SK-N-SH (cell line): ENCODE results near the gene SEC61A1. TPM values are rescaled to one million over a fixed set of nuclear protein-coding genes. Genes with fewer than 3 reads are reported as not detected.

Experiments used
- CTCF ChIA-PET: fragments of 300-600, 350-600 bp; formaldehyde crosslinking; extraction: SDS; loops from one replicate; lab custom pipeline; 2021; lab: Yijun Ruan, JAX
- POLR2A ChIA-PET: fragments of 350-600 bp; sonication (Branson Sonifier 250); formaldehyde crosslinking; extraction: SDS; loops from one replicate; lab custom pipeline; 2020; ENCODE audit warnings: antibody characterized with exemption, inconsistent platforms; lab: Yijun Ruan, JAX
- DNase-seq: peaks from one replicate; pipeline ENCODE4 v3.0.0; 2012
- H2AFZ ChIP-seq: fragments of 200-600 bp; sonication (generic); 2 replicates; pipeline ENCODE4 v1.8.1; 2016; ENCODE audit warnings: antibody characterized with exemption, mild to moderate bottlenecking, low read depth
- H3F3A ChIP-seq: fragments of 200-600 bp; sonication (generic); replicated peaks from 2 replicates; pipeline ENCODE3; 2016; ENCODE audit warnings: antibody characterized with exemption, mild to moderate bottlenecking; ENCODE audit not compliant: insufficient read depth
- H3K27ac ChIP-seq, 2 experiments: fragments of 200-500 bp in 1 of 2; fragments of 200-600 bp in 1 of 2; sonication (Bioruptor generic) in 1 of 2; sonication (generic), shearing (Covaris generic) in 1 of 2; 2 replicates each; pipeline versions ENCODE4 v1.5.1 to v1.6.1; 2014 to 2016; ENCODE audit warnings: low read depth in 2 of 2, inconsistent platforms in 1 of 2, low read length in 1 of 2, mild to moderate bottlenecking in 1 of 2, mixed read lengths in 1 of 2
- H3K27me3 ChIP-seq: fragments of 200-600 bp; sonication (generic), shearing (Covaris generic); 2 replicates; pipeline ENCODE4 v1.6.1; 2016; ENCODE audit warnings: mixed run types; ENCODE audit not compliant: insufficient read depth
- H3K36me3 ChIP-seq, 2 experiments: fragments of 200-500 bp in 1 of 2; fragments of 200-600 bp in 1 of 2; sonication (Bioruptor generic) in 1 of 2; sonication (generic) in 1 of 2; replicated peaks in 1 of 2; 2 replicates each; pipeline versions ENCODE3 to v1.5.1; 2014 to 2016; ENCODE audit warnings: low read length in 1 of 2, mild to moderate bottlenecking in 1 of 2; ENCODE audit not compliant: insufficient read depth in 2 of 2, control insufficient read depth in 1 of 2
- H3K4me1 ChIP-seq, 2 experiments: fragments of 200-500 bp in 1 of 2; fragments of 200-600 bp in 1 of 2; sonication (Bioruptor generic) in 1 of 2; sonication (generic), shearing (Covaris generic) in 1 of 2; 2 replicates each; pipeline versions ENCODE4 v1.5.1 to v1.6.1; 2014 to 2016; ENCODE audit warnings: low read depth in 1 of 2, low read length in 1 of 2, mixed run types in 1 of 2; ENCODE audit not compliant: insufficient read depth in 2 of 2, control insufficient read depth in 1 of 2
- H3K4me2 ChIP-seq: fragments of 200-600 bp; sonication (generic), shearing (Covaris generic); 2 replicates; pipeline ENCODE4 v1.6.1; 2017; ENCODE audit warnings: mixed run types
- H3K4me3 ChIP-seq, 2 experiments: fragments of 200-500 bp in 1 of 2; fragments of 200-600 bp in 1 of 2; sonication (Bioruptor generic) in 1 of 2; sonication (generic), shearing (Covaris generic) in 1 of 2; 2 replicates each; pipeline versions ENCODE4 v1.5.1 to v1.8.1; 2014 to 2016; ENCODE audit warnings: low read depth in 2 of 2, inconsistent platforms in 1 of 2, low read length in 1 of 2, mild to moderate bottlenecking in 1 of 2, mixed read lengths in 1 of 2, moderate library complexity in 1 of 2
- H3K79me2 ChIP-seq: fragments of 200-600 bp; sonication (generic); 2 replicates; pipeline ENCODE4 v1.8.1; 2017; ENCODE audit warnings: mild to moderate bottlenecking; ENCODE audit not compliant: insufficient read depth
- H3K9ac ChIP-seq: fragments of 200-600 bp; sonication (generic); 2 replicates; pipeline ENCODE4 v1.6.1; 2017; ENCODE audit warnings: mixed run types
- H3K9me2 ChIP-seq: fragments of 200-600 bp; sonication (generic); 2 replicates; pipeline ENCODE4 v1.6.1; 2017; ENCODE audit warnings: mixed run types
- H3K9me3 ChIP-seq: fragments of 200-600 bp; sonication (generic); 2 replicates; pipeline ENCODE4 v1.6.1; 2017; ENCODE audit warnings: mixed run types, mild to moderate bottlenecking, moderate library complexity
- H4K20me1 ChIP-seq: fragments of 200-600 bp; sonication (generic); 2 replicates; pipeline ENCODE4 v1.6.1; 2017; ENCODE audit warnings: mild to moderate bottlenecking, mixed run types; ENCODE audit not compliant: insufficient read depth
- EP300 ChIP-seq, 2 experiments: IDR thresholded peaks; 2 replicates each; pipeline versions ENCODE4 v1.4.0 to v1.6.1; 2012; ENCODE audit warnings: borderline replicate concordance in 1 of 2, low read depth in 1 of 2, low read length in 1 of 2
- FOSL2 ChIP-seq: IDR thresholded peaks from 2 replicates; pipeline ENCODE4 v1.4.0; 2012; ENCODE audit warnings: low read depth, mild to moderate bottlenecking, moderate library complexity, borderline replicate concordance
- FOXM1 ChIP-seq: IDR thresholded peaks from 2 replicates; pipeline ENCODE4 v1.4.0; 2012; ENCODE audit warnings: low read depth, mild to moderate bottlenecking
- GATA2 ChIP-seq: sonication (generic); formaldehyde crosslinking; IDR thresholded peaks from 2 replicates; pipeline ENCODE4 v1.5.0; 2020; ENCODE audit warnings: mild to moderate bottlenecking, missing genetic modification reagents
- JUND ChIP-seq: IDR thresholded peaks from 2 replicates; pipeline ENCODE4 v1.4.0; 2012
- MEF2A ChIP-seq: IDR thresholded peaks from 2 replicates; pipeline ENCODE4 v1.4.0; 2012; ENCODE audit warnings: low read depth, borderline replicate concordance
- MXI1 ChIP-seq: IDR thresholded peaks from 2 replicates; pipeline ENCODE4 v1.6.1; 2012; ENCODE audit warnings: mild to moderate bottlenecking, low read depth, low read length, improper control_type of control experiment
- RAD21 ChIP-seq: IDR thresholded peaks from 2 replicates; pipeline ENCODE4 v1.6.1; 2012; ENCODE audit warnings: mild to moderate bottlenecking, low read length
- RCOR1 ChIP-seq: fragments of 150-350 bp; IDR thresholded peaks from 2 replicates; pipeline ENCODE4 v1.6.1; 2017; ENCODE audit warnings: antibody characterized with exemption, low read length
- RXRA ChIP-seq: IDR thresholded peaks from 2 replicates; pipeline ENCODE4 v1.4.0; 2012; ENCODE audit warnings: low read depth, mild to moderate bottlenecking, borderline replicate concordance
- TAF1 ChIP-seq: IDR thresholded peaks from 2 replicates; pipeline ENCODE4 v1.6.1; 2012; ENCODE audit warnings: low read depth, mild to moderate bottlenecking, low read length, moderate library complexity, borderline replicate concordance
- TCF12 ChIP-seq: IDR thresholded peaks from 2 replicates; pipeline ENCODE4 v1.4.0; 2012
- TEAD4 ChIP-seq: IDR thresholded peaks from 2 replicates; pipeline ENCODE4 v1.4.0; 2012; ENCODE audit warnings: mild to moderate bottlenecking, borderline replicate concordance; ENCODE audit not compliant: insufficient read depth
- WGBS: methylation state at CpG from one replicate; pipeline ENCODE4 v1.1.6; 2017; ENCODE audit warnings: low lambda C conversion rate; 5-methylcytosine and 5-hydroxymethylcytosine counted together
- polyA plus RNA-seq, 3 experiments: library from polyadenylated mRNA; depleted of rRNA; stranded (reverse); fragments of >200 nt; gene quantifications; 2 replicates each; pipeline ENCODE4 v1.2.3, GENCODE V29; 2012
- TF ChIP-seq, protein P1 (sequence below): IDR thresholded peaks from 2 replicates; pipeline ENCODE4 v1.4.0; 2012; ENCODE audit warnings: low read depth
- TF ChIP-seq, protein P2 (sequence below): fragments of 200-600 bp; sonication (generic); IDR thresholded peaks from 2 replicates; pipeline ENCODE4 v1.6.1; 2017; ENCODE audit warnings: antibody characterized with exemption, mild to moderate bottlenecking, moderate library complexity
- TF ChIP-seq, protein P3 (sequence below): IDR thresholded peaks from 2 replicates; pipeline ENCODE4 v1.4.0; 2012; ENCODE audit warnings: low read depth, borderline replicate concordance
- TF ChIP-seq, protein P4 (sequence below): IDR thresholded peaks from 2 replicates; pipeline ENCODE4 v1.4.0; 2012; ENCODE audit warnings: low read depth, borderline replicate concordance
- TF ChIP-seq, protein P5 (sequence below): IDR thresholded peaks from 2 replicates; pipeline ENCODE4 v1.6.1; 2012; ENCODE audit warnings: mild to moderate bottlenecking, low read depth, low read length, moderate library complexity
- TF ChIP-seq, protein P6 (sequence below): fragments of 150-350 bp; IDR thresholded peaks from 2 replicates; pipeline ENCODE4 v1.6.1; 2017; ENCODE audit warnings: antibody characterized with exemption, low read length, low read depth, borderline replicate concordance

The SEC61A1 gene
- polyA plus RNA-seq, 1 of the 3 experiments (the other 2 are of a cell fraction): 153 TPM

DNA sequence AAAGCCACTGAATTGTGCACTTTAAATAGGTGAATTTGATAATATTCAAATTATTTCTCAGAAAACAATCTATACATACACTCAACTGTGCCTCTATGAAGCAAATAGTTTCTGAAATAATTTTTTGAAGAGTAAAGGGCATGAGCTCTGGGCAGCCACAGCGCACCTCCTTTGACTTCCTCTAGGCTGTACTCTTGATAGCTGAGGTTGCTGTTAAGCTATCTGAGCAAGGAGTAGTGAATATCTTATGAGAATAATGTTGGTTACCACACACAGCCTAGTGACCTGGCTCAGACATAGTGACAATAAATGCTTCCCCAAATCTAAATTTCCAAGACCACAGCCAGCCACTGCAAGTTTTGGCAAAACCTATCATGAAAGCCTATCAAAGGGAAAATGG is 11.6 kb upstream of the SEC61A1 start:
- Histone ChIP-seq H3K36me3 (no peaks in the 10 kb centered on the region), H3K27ac (no peak overlapping the region), H3F3A (peaks cover 3% of the 10 kb centered on the region), H4K20me1 (no peaks in the 10 kb centered on the region), H3K9ac (no peak overlapping the region), H3K4me2 (no peak overlapping the region), H3K9me2 (no peaks in the 10 kb centered on the region), H3K79me2 (no peaks in the 10 kb centered on the region), H3K9me3 (no peaks in the 10 kb centered on the region), H3K27me3 (no peaks in the 10 kb centered on the region), H2AFZ (no peak overlapping the region), H3K4me1 (no peaks in the 10 kb centered on the region), H3K4me3 (no peak overlapping the region)
- no peak for DNase-seq
- TF ChIP-seq GATA2: no peak
- no peak for TF ChIP-seq RAD21
- TF ChIP-seq FOSL2: no peak
- CTCF ChIA-PET: no interaction called here
- WGBS: 50% methylated on average over 1 of the region's 1 CpG
- POLR2A ChIA-PET: no interaction called here

DNA sequence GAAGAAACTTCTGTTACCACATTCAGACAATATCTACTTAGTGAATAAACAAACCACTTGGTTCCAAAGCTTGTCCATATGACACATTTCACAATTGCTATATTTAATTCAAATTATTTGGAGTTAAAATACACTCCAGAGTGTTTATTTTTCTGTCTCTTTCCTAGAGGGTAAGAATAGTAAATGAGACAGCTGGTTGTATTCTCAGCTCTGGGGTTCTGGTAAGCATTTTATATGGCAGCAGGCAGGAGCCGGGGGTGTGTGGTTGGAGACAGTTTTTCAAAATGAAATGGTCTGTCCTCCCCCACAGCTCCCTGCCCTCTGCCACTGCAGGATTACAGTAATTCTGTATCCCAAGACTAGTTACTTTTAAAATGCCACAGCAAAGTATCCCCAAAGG is 10.9 kb upstream of the SEC61A1 start:
- POLR2A ChIA-PET: interaction anchor here (0.7 kb wide), 1 partner anchor 34 kb away, joined by 3 read pairs; no protein-coding TSS in a partner anchor
- DNase-seq: no peak
- WGBS: 92% methylated on average over 1 of the region's 1 CpG
- Histone ChIP-seq H3K9me2 (no peaks in the 10 kb centered on the region), H2AFZ (no peak overlapping the region), H3K27me3 (no peaks in the 10 kb centered on the region), H4K20me1 (no peaks in the 10 kb centered on the region), H3K9me3 (no peaks in the 10 kb centered on the region), H3F3A (peaks cover 3% of the 10 kb centered on the region), H3K27ac (no peak overlapping the region), H3K4me2 (no peak overlapping the region), H3K9ac (no peak overlapping the region), H3K4me3 (no peak overlapping the region), H3K4me1 (no peaks in the 10 kb centered on the region), H3K79me2 (no peaks in the 10 kb centered on the region), H3K36me3 (no peaks in the 10 kb centered on the region)
- CTCF ChIA-PET: no interaction called here
- TF ChIP-seq MXI1 (no peak), JUND (no peak), EP300 (IDR thresholded peaks at IDR 0.05; ENCODE audit: borderline replicate concordance in 1 of 2, low read depth in 1 of 2, low read length in 1 of 2) (no peak), RXRA (no peak), TEAD4 (no peak), FOSL2 (no peak), TCF12 (no peak), RCOR1 (no peak), GATA2 (no peak), TAF1 (no peak), MEF2A (no peak), FOXM1 (no peak)
- TF ChIP-seq, protein P1, sequence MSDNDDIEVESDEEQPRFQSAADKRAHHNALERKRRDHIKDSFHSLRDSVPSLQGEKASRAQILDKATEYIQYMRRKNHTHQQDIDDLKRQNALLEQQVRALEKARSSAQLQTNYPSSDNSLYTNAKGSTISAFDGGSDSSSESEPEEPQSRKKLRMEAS: no peak
- TF ChIP-seq, protein P2, sequence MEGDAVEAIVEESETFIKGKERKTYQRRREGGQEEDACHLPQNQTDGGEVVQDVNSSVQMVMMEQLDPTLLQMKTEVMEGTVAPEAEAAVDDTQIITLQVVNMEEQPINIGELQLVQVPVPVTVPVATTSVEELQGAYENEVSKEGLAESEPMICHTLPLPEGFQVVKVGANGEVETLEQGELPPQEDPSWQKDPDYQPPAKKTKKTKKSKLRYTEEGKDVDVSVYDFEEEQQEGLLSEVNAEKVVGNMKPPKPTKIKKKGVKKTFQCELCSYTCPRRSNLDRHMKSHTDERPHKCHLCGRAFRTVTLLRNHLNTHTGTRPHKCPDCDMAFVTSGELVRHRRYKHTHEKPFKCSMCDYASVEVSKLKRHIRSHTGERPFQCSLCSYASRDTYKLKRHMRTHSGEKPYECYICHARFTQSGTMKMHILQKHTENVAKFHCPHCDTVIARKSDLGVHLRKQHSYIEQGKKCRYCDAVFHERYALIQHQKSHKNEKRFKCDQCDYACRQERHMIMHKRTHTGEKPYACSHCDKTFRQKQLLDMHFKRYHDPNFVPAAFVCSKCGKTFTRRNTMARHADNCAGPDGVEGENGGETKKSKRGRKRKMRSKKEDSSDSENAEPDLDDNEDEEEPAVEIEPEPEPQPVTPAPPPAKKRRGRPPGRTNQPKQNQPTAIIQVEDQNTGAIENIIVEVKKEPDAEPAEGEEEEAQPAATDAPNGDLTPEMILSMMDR: no peak
- TF ChIP-seq, protein P3, sequence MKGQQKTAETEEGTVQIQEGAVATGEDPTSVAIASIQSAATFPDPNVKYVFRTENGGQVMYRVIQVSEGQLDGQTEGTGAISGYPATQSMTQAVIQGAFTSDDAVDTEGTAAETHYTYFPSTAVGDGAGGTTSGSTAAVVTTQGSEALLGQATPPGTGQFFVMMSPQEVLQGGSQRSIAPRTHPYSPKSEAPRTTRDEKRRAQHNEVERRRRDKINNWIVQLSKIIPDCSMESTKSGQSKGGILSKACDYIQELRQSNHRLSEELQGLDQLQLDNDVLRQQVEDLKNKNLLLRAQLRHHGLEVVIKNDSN: no peak
- TF ChIP-seq, protein P4, sequence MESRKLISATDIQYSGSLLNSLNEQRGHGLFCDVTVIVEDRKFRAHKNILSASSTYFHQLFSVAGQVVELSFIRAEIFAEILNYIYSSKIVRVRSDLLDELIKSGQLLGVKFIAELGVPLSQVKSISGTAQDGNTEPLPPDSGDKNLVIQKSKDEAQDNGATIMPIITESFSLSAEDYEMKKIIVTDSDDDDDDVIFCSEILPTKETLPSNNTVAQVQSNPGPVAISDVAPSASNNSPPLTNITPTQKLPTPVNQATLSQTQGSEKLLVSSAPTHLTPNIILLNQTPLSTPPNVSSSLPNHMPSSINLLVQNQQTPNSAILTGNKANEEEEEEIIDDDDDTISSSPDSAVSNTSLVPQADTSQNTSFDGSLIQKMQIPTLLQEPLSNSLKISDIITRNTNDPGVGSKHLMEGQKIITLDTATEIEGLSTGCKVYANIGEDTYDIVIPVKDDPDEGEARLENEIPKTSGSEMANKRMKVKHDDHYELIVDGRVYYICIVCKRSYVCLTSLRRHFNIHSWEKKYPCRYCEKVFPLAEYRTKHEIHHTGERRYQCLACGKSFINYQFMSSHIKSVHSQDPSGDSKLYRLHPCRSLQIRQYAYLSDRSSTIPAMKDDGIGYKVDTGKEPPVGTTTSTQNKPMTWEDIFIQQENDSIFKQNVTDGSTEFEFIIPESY: no peak
- TF ChIP-seq, protein P5, sequence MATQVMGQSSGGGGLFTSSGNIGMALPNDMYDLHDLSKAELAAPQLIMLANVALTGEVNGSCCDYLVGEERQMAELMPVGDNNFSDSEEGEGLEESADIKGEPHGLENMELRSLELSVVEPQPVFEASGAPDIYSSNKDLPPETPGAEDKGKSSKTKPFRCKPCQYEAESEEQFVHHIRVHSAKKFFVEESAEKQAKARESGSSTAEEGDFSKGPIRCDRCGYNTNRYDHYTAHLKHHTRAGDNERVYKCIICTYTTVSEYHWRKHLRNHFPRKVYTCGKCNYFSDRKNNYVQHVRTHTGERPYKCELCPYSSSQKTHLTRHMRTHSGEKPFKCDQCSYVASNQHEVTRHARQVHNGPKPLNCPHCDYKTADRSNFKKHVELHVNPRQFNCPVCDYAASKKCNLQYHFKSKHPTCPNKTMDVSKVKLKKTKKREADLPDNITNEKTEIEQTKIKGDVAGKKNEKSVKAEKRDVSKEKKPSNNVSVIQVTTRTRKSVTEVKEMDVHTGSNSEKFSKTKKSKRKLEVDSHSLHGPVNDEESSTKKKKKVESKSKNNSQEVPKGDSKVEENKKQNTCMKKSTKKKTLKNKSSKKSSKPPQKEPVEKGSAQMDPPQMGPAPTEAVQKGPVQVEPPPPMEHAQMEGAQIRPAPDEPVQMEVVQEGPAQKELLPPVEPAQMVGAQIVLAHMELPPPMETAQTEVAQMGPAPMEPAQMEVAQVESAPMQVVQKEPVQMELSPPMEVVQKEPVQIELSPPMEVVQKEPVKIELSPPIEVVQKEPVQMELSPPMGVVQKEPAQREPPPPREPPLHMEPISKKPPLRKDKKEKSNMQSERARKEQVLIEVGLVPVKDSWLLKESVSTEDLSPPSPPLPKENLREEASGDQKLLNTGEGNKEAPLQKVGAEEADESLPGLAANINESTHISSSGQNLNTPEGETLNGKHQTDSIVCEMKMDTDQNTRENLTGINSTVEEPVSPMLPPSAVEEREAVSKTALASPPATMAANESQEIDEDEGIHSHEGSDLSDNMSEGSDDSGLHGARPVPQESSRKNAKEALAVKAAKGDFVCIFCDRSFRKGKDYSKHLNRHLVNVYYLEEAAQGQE: no peak
- TF ChIP-seq, protein P6, sequence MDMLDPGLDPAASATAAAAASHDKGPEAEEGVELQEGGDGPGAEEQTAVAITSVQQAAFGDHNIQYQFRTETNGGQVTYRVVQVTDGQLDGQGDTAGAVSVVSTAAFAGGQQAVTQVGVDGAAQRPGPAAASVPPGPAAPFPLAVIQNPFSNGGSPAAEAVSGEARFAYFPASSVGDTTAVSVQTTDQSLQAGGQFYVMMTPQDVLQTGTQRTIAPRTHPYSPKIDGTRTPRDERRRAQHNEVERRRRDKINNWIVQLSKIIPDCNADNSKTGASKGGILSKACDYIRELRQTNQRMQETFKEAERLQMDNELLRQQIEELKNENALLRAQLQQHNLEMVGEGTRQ: no peak
